Urothelium cell line (cell line): ENCODE measurements around the gene CDK5RAP2.
"Not testable (repeated sequence)": the region's sequence is repeated elsewhere in the genome, so short reads cannot be mapped to it uniquely, and the experiment has no call there.

Source experiments
- DNase-seq: peaks from one replicate; pipeline ENCODE4 v3.0.0; 2011; ENCODE audit warnings: low spot score, mixed read lengths
- FAIRE-seq: peaks from 2 replicates; lab custom pipeline; 2011; peaks lifted over from hg19 to GRCh38; lab: Jason Lieb, UNC

Gene CDK5RAP2

DNA sequence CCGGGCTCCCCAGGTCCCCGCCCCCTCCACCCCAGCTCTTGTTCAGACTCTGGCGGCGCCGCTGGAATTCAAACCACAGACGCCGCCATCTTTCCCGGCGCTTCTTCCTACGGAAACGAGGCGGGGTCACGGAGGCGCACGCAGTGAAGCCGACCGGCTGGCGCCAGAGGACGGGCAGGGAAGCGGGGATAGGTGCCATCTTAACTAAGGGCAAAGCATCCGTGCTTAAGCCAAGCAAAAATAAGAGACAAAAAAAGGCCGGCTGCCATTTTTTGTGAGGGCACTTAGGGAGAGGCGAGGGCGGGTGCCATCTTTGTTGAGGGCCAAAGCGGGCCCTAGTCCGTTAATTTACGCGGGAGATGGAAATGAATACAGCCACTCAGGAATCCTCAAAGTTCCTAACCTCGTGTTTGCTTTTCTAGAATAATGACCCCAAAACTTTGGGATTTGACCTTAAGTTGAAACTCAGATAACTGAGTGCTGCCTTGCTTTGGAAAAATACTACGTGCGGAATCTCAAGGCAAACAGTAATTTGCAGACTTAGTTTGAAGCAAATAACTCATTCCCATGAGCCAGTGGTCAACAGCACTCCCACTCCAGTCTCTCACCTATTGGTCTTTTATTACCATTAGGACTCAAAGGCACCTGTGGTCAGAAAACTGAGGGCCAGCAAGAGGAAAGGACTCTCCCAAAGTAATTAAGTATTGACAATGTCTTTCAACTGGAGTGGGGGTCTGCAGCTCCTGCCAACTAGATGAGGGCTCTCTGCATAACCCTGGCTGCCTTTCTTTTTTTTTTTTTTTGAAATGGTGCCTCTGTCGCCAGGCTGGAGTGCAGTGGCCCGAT is at the start of gene CDK5RAP2:
TSS of gene CDK5RAP2 (minus strand) at position 117 of the 846 bp plus-strand sequence. CDS start 189 bp downstream, outside the sequence.
- FAIRE-seq (no peak), DNase-seq (peak; percentile 93)

DNA sequence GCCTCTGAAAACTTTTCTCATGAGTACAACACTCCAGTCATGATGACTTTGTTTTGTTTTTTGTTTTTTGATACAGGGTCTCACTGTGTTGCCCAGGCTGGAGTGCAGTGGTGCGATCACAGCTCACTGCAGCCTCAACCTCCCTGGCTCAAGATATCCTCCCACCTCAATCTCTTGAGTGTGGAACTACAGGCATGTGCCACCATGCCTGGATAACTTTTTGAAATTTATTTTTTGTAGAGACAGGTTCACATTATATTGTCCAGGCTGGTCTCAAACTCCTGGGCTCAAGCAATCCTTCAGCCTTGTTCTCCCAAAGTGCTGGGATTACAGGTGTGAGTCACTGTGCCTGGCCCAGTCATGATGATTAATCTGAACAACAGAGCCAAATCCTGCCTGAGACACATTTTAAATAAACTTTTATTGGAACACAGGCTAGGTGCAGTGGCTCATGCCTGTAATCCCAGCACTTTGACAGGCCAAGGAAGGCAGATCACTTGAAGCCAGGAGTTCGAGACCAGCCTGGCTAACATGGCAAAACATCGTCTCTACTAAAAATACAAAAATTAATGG is 49.0 kb upstream of the CDK5RAP2 start:
- peak; percentile 9 for DNase-seq
- not testable (repeated sequence) for FAIRE-seq

- no peak for FAIRE-seq
Measured at GRCh38 chr9:120628207-120628924, 48.4 kb upstream of the CDK5RAP2 start.

DNA sequence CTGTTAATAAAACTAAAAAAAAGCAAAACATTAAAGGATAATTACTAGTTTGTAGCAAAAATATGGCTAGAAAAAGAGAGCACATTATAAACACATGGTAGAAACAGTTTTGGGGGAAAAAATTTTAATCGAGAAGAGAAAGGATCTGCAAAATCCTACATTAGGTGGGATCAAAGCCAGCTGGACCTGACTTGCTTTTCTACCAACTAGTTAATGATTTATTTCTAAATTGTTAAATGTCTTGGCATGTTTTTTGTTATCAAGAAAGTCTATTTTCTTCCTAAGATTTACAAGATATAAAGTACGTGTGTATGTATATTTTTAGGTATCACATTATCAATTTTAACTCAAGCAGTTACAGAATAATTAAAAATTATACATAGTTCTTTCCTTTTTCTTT is 47.1 kb upstream of the CDK5RAP2 start:
- FAIRE-seq (no peak), DNase-seq (no peak)

More at GRCh38 chr9:120628207-120628924, 48.4 kb upstream of the CDK5RAP2 start:
- no peak for DNase-seq

DNA sequence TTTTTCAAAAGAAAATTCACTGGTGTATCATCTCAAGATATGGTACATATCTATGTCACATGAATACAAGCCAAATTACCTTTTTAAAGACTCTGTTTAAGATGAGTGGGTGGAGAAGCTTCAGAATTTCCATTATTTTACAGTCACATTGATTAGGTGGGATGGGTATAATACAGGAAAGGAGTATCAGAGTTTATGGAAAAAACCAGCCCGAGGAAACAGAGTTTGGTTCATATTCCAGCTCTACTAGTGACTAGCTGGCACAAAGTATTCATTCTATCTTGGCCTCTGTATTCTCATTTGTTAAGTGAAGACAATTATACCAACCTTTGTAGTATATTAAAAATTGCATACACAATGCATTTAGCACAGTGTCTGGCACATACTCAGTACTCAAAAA is 46.5 kb upstream of the CDK5RAP2 start:
- no peak for FAIRE-seq
- no peak for DNase-seq

DNA sequence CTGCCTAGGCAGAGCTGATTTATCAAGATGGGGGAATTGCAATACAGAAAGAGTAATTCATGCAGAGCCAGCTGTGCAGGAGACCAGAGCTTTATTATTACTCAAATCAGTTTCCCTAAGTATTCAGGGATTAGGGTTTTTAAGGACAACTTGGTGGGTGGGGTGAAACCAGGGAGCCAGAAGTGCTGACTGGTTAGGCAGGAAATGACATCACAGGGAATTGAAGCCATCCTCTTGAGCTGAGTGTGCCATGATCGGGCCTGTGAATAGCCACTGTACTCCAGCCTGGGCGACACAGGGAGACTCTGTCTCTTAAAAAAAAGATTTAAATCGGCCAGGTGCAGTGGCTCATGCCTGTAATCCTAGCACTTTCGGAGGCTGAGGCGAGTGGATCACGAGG is 45.3 kb upstream of the CDK5RAP2 start:
- FAIRE-seq (no peak), DNase-seq (no peak)

- DNase-seq (no peak), FAIRE-seq (no peak)
Measured at GRCh38 chr9:120622790-120623189, 42.8 kb upstream of the CDK5RAP2 start.

DNA sequence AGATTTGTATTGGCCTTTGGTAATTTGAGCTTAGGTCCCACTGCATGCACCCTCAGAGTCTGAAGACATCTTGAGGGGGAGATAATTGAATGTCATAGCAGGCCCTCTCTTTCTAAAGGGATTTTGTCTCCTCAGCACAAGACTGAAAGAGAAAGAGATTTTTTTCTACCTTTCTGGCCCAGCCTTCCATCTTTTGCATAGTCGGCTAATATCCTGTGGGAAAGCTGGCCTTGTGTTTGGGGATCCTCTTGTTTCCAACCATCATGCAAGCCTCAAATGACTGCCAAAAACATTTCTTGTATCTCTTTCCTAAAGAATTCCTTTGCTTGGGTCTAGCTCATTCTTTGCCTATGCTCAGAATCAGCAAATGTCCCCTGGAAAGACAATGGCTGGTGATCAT is 42.0 kb upstream of the CDK5RAP2 start:
- no peak for DNase-seq
- FAIRE-seq, result no peak

- DNase-seq (peak; percentile 40), FAIRE-seq (no peak)
Measured at GRCh38 chr9:120619751-120620655, 40.0 kb upstream of the CDK5RAP2 start.

DNA sequence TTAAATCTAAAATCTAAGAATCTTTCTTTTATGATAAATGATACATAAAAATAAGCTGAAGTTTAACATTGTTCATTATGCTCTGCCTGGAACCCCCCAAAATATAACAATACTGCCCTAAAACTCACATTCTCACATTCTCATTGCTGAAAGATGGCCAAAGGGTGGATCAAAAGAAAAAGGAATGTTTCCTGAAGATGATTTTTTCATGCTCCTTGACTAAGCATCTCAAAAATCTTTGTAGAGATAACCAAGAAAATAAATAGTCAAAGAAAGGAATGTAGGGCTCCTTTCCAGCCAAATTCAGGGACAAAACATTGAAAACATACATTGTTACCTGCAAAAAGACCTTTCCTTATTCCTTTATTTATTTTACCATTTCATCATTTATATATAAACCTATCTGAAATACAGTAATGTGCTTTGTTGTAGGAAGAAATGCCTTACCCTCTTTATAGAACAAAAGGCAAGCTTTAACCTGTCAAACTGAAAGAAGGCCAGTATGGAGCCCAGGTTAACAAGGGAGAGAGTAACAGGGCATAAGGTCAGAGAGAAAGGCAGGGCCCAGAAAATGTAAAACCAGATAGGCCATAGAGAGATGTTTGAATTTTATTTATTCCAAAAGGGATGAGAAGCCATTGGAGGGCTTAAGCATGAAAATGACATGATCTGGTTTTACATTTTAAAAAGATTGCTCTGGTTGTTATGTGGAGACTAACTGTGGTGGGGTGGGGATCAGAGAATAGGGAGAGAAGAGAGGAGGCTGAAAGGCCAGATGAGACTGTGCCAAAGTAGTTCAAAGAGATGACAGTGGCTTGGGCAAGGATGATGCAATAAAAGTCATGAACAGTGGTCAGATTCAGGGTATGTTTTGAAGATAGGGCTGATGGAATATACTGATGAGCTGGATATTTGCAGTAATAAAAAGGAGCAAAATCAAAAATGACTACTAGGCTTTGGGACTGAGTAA is 37.3 kb upstream of the CDK5RAP2 start:
- DNase-seq (no peak), FAIRE-seq (no peak)

DNA sequence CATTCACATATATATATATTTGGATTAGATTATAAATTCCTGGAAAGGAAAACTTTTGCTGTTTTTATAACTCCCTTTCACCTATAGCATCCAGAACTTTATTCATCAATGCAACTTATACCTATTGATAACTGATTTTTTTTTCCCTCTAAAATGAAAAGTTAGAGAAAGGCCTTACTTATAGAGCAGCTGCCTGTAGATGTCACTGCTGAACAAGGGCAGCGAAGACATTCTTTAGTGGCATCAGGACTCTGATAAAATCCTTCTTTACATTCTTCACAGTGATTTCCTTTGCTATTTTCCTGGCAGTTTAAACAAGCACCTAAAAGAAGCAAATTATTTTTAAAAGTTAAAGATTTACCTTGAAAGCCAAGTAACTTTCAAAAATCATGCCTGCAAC is 32.3 kb upstream of the CDK5RAP2 start:
- DNase-seq (no peak), FAIRE-seq (no peak)

- DNase-seq (no peak), FAIRE-seq (no peak)
Measured at GRCh38 chr9:120611690-120612068, 31.7 kb upstream of the CDK5RAP2 start.

DNA sequence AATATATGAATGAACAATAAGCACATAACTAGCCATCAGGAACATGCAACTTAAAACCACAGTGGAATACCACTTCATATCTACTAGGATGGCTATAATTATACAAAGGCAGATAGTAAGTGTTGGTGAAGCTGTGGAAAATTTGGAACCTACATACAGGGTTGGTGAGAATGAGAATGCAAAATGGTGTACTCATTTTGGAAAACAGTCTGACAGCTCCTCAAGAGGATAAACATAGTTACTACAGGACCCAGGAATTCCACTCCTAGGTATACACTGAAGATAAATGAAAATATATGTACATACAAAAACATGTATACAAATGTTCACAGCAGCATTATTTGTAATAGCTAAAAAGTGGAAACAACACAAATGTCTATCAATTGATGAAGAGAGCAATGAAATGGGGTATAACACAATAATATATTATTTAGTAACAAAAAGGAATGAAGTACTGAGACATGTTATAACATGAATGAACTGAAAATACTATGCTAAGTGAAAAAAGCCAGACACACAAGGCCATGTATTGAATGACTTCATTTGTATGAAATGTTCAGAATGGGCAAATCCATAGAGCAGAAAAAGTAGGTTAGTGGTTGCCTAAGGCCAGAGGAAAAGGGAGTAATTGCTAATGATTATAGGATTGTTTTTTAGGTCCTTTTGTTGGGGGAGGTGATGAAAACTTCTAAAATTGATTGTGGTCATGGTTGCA is 31.2 kb upstream of the CDK5RAP2 start:
- FAIRE-seq (no peak), DNase-seq (no peak)

GRCh38 chr9:120609636-120610035 is 29.7 kb upstream of the CDK5RAP2 start:
- DNase-seq (no peak), FAIRE-seq (no peak)

GRCh38 chr9:120608421-120608820 is 28.5 kb upstream of the CDK5RAP2 start:
- no peak for DNase-seq
- no peak for FAIRE-seq

- DNase-seq (no peak), FAIRE-seq (no peak)
Measured at GRCh38 chr9:120603591-120603990, 23.6 kb upstream of the CDK5RAP2 start.

DNA sequence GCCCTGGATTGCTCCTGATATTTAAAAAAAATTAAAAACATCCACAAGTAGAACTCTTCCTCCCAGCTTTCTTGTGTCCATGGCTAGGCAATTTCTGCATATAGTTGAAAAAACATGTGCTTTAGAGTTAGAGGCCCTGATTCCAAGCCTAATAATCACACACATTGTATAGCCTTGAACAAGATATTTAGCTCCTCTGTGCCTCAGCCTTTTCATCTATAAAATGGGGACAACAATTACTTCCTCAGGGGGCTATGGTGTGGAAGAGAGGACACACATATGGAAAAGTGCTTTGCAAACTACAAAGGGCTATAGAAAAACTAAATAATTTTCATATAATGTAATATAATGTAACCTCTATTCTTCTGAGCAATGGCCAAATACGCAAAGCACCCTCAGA is 23.0 kb upstream of the CDK5RAP2 start:
- DNase-seq (no peak), FAIRE-seq (no peak)

DNA sequence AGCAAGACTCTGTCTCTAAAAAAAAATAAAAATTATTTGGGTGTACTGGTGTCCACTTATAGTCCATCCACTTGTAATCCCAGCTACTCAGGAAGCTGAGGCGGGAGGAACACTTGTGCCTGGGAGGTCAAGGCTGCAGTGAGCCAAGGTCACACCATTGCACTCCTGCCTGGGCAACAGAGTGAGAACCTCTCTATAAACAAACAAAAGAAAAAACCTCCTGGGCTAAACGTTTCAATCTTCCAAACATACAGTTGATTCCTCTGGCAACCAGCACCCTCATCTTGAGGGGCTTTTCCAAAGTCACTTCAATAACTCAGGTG is 13.9 kb upstream of the CDK5RAP2 start:
- DNase-seq (no peak), FAIRE-seq (no peak)
